Uterus (tissue), 2 donors: ENCODE results near the gene TNFRSF11A.

ENCODE experiments used
- CTCF ChIP-seq, 4 experiments: fragments of 200-600 bp in 2 of 4; fragments of 450-650 bp in 2 of 4; sonication (generic) in 2 of 4; IDR thresholded peaks; one replicate each; pipeline ENCODE4 v1.5.1; 2016 to 2019; ENCODE audit warnings: antibody characterized with exemption in 4 of 4, mild to moderate bottlenecking in 2 of 4, moderate library complexity in 1 of 4
- POLR2A ChIP-seq, 2 donors: fragments of 450-650 bp; IDR thresholded peaks; one replicate each; pipeline ENCODE4 v1.6.1; 2016; ENCODE audit warnings: antibody characterized with exemption in 2 of 2, mild to moderate bottlenecking in 1 of 2, moderate library complexity in 1 of 2

- TF ChIP-seq CTCF (IDR thresholded peaks at IDR 0.05) (no peak), POLR2A (IDR thresholded peaks at IDR 0.05) (no peak)
Measured at GRCh38 chr18:62435435-62436031, 110.4 kb downstream of the TNFRSF11A start.
